ENCODE measurements around the gene SIPA1L3.

Gene SIPA1L3

GRCh38 chr19:38111898-38112297 lies 204.9 kb downstream of the SIPA1L3 start:
- no peak for DNase-seq (ENCODE audit: low read depth in 2 of 2)

GRCh38 chr19:38114651-38115050 lies 207.6 kb downstream of the SIPA1L3 start:
- no peak for DNase-seq (ENCODE audit: low read depth in 2 of 2)

DNA sequence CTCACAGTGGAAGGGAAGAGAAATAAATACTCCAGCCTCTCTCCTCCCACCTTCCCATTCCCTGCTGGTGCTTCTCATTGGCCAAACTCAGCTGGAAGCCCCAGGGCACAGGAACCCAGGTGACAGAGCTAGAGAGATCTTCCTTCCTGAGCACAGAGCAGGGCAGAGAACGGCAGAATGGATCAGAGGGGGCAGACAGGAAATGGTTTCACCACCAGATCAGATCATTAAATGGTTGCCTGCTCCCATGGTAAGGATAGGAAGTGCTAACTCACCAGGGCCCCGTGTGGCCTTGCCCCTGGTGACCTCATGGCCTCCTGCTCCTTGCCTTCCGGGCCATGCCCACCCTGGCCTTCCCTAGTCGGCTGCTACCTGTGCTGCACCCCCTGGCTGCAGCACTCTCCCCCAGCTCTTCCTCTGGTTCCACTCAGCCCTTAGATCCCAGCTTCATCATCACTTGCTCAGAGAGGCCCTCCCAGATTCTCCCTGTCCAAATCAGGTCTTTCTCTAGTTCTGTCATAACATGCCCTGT lies 208.3 kb downstream of the SIPA1L3 start:
- no peak for DNase-seq (ENCODE audit: low read depth in 2 of 2)

GRCh38 chr19:38118176-38118575 lies 211.2 kb downstream of the SIPA1L3 start:
- no peak for DNase-seq (ENCODE audit: low read depth in 2 of 2)

GRCh38 chr19:38120471-38121025 lies 213.5 kb downstream of the SIPA1L3 start:
- DNase-seq (ENCODE audit: low read depth in 2 of 2) = no peak

GRCh38 chr19:38122402-38123093 lies 215.5 kb downstream of the SIPA1L3 start:
- no peak for DNase-seq (ENCODE audit: low read depth in 2 of 2)

DNA sequence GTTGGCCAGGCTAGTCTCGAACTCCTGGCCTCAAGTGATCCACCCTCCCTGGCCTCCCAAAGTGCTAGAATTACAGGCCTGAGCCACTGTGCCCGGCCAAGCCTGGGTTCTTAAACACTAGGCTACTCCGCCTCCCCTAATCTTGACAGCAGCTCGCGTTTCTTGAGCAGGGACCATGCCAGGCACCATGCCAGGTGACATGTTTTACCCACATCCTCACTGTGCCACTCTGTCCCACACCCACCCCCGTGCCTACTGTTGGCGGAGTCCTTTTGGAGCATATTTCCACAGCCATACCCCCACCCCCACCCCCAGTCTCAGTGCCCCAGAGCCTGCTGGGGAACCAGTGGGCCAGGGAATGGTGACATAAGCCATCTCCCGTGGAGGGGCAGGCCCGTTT lies 218.2 kb downstream of the SIPA1L3 start:
- no peak for DNase-seq (ENCODE audit: low read depth in 2 of 2)

GRCh38 chr19:38130399-38130798 lies 223.4 kb downstream of the SIPA1L3 start:
- DNase-seq (ENCODE audit: low read depth in 2 of 2) = no peak

GRCh38 chr19:38132781-38133180 lies 225.8 kb downstream of the SIPA1L3 start:
- no peak for DNase-seq (ENCODE audit: low read depth in 2 of 2)

DNA sequence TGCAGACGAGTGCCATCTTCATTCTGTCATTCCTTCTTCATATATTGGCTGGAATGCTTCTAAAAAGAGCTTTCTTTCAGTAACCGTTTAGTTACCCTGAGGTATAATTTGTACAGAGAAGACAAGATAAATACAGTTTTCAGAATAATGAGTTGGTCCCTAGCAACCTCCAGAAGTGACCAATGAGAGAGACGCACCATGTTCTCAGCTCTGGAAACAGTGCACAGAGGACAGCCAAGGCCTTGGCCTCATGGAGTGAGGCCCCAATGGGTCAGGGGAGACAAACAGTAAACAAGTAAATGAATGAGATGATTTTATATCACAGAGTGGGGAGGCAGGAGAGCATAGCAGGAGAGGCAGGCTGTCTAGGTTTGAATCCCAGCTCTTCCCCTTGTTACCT lies 226.3 kb downstream of the SIPA1L3 start:
- no peak for DNase-seq (ENCODE audit: low read depth in 2 of 2)

GRCh38 chr19:38134540-38135149 lies 227.6 kb downstream of the SIPA1L3 start:
- DNase-seq (ENCODE audit: low read depth in 2 of 2) = no peak

DNA sequence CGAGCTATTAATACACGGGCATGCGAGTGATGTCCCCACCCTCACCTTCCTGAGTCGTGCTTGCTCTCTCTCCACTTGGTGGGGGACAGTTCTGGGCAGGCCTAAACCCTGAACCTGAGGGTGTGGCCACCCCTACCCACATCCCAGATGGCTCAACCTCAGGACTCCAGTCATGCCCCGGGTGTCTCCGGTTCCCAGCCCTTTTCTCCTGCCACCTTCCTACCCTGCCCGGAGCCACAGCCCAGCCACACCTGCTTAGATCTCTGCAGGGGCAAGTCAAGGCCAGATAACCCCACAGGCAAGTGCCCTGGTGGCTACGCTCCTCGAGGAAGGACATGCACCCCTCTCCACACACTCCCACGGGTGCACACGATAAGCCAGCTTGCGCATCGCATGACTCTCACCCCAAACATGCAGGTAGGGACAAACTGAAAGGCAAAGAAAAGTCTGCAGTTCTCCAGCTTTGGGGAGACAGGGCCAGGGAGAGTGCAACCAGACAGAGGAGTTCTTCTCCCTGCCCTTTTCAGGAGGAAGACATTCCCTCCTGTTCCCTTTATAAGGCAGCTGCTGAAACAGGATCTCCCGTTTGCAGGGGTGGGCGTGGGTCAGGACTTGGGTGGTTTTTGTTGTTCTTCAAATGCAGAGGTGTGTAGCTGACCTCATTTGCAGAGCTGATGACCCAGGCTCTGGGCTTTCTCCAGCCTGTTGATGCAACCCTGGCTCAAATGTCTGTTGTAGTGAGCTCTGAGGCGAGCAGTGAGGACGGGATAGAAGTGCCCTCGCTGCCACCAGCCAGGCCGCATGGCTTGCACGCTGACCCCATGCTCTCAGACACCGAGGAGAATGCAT lies 228.4 kb downstream of the SIPA1L3 start:
- DNase-seq (ENCODE audit: low read depth in 2 of 2) = no peak

DNA sequence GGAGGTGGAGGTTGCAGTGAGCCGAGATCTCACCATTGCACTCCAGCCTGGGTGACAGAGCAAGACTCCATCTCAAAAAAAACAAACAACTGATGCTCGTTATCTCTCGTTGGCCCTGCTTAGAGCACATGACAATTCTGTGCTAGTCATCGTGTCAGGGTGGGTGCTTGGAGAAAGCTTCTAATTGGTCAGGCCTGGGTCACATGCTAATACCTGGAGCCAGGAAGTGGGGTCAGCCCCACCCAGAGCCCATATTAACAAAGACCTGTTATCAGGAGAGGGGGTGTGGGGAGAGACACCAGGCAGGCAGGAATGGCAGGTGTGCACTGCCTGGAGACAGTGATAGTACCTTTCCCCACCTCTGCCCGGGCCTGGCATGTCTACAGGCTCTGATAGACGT lies 232.1 kb downstream of the SIPA1L3 start:
- DNase-seq (ENCODE audit: low read depth in 2 of 2) = no peak

DNA sequence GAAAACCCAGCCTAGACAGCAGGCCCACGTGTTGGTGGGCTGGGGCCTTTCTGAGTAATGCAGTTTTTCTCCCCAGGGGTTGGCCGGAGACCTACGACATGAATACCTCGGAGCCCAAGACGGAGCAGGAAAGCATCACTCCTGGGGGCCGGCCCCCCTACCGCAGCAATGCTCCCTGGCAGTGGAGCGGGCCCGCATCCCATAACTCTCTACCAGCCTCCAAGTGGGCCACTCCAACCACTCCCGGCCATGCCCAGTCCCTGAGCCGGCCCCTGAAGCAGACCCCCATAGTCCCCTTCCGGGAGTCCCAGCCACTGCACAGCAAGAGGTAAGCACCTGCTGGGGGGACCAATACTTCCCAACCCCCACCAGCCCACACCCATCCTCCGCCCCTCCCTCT lies 234.1 kb downstream of the SIPA1L3 start:
- no peak for DNase-seq (ENCODE audit: low read depth in 2 of 2)

DNA sequence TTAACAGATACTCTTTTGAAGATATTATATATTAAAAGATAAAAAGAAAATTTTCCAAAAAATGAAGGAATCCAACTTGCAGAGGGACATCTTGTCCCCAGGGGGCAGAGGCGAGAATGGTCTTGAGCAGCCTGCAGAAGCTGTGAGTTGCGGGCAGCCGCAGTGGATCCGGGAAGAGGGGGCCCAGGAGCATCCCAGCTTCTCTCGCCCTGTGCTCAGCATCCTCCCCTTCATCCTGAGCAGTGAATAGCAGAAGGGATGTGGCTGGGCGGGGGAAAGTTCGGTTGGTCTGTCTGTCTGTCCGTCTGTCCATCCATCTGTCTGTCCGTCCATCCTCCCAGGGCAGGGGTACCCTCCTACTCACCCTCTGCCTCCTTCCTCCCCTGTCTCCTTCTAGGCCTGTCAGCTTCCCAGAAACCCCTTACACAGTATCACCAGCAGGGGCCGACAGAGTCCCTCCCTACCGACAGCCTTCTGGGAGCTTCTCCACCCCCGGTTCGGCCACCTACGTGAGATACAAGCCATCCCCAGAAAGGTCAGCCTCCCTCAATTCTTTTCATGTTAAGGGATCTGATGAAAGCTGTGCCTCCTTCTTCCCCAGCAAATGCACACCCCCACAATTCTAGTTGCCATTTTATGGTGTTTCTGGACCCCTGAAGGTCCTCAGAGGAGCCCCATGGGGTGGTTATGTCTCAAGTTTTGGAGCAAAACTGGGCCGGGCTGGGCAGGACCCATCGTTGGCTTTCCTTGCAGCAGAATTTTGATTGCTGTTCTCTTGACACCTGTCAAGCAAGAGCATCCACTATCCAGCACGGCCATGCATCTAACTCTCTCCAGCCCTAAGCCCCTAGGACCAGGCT lies 235.4 kb downstream of the SIPA1L3 start:
- peak in 1 of 2 donors; percentile 13 for DNase-seq (ENCODE audit: low read depth in 2 of 2)

GRCh38 chr19:38143847-38144246 lies 236.8 kb downstream of the SIPA1L3 start:
- DNase-seq (ENCODE audit: low read depth in 2 of 2) = no peak

- DNase-seq (ENCODE audit: low read depth in 2 of 2) = no peak
Measured at GRCh38 chr19:38144667-38145066, 237.7 kb downstream of the SIPA1L3 start.

- no peak for DNase-seq (ENCODE audit: low read depth in 2 of 2)
Measured at GRCh38 chr19:38145623-38146022, 238.6 kb downstream of the SIPA1L3 start.

DNA sequence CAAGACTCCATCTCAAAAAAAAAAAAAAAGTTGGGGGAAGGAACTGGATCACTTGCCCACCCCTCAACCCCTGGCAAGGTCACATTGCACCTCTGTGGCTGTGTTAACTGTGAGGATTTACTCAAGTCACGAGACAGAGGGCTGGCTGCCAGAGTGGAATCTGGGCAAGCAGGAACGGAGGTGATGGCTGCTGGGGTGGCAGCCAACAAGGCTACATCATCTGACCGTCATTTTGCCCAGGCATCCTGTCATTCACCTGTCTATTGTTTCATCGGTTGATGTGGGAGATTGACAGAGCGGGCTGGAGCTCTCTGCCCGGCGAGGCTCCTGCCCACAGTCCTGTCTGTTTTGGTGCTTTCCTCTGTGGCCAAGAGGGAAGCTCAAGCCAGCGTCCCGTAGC lies 241.3 kb downstream of the SIPA1L3 start:
- DNase-seq (ENCODE audit: low read depth in 2 of 2) = no peak

GRCh38 chr19:38149661-38150061 lies 242.7 kb downstream of the SIPA1L3 start:
- no peak for DNase-seq (ENCODE audit: low read depth in 2 of 2)

GRCh38 chr19:38151242-38151641 lies 244.2 kb downstream of the SIPA1L3 start:
- no peak for DNase-seq (ENCODE audit: low read depth in 2 of 2)
